DOHH2 (cell line): ENCODE measurements around the gene HYOU1.
"Not testable (repeated sequence)": the region's sequence is repeated elsewhere in the genome, so short reads cannot be mapped to it uniquely, and the experiment has no call there.

ENCODE experiments used
- H3F3A ChIP-seq: fragments of 200-600 bp; sonication (generic), shearing (Covaris generic); 2 replicates; pipeline ENCODE4 v1.6.0; 2016; ENCODE audit warnings: antibody characterized with exemption, mild to moderate bottlenecking; ENCODE audit not compliant: control insufficient read depth, insufficient read depth
- H3K27ac ChIP-seq: fragments of 200-600 bp; sonication (generic); 2 replicates; pipeline ENCODE4 v1.5.1; 2014; ENCODE audit warnings: low read depth, mild to moderate bottlenecking, low read length, moderate library complexity
- H3K27me3 ChIP-seq: fragments of 200-600 bp; sonication (generic); 2 replicates; pipeline ENCODE4 v1.6.1; 2014; ENCODE audit warnings: mild to moderate bottlenecking, low read length, mixed read lengths; ENCODE audit not compliant: control insufficient read depth
- H3K36me3 ChIP-seq: fragments of 200-600 bp; sonication (generic); 2 replicates; pipeline ENCODE4 v1.6.1; 2014; ENCODE audit warnings: mild to moderate bottlenecking, low read length, moderate library complexity, mixed read lengths; ENCODE audit not compliant: control insufficient read depth
- H3K4me1 ChIP-seq: fragments of 200-600 bp; sonication (generic); 2 replicates; pipeline ENCODE4 v1.6.1; 2014; ENCODE audit warnings: mild to moderate bottlenecking, low read length, mixed read lengths; ENCODE audit not compliant: control insufficient read depth
- H3K4me2 ChIP-seq: fragments of 200-600 bp; sonication (generic); 2 replicates; pipeline ENCODE4 v1.6.0; 2014; ENCODE audit warnings: mild to moderate bottlenecking, low read length, moderate library complexity
- H3K4me3 ChIP-seq: fragments of 200-600 bp; sonication (generic); 2 replicates; pipeline ENCODE4 v1.5.1; 2014; ENCODE audit warnings: mild to moderate bottlenecking, low read length, mixed read lengths
- H3K79me2 ChIP-seq: fragments of 200-600 bp; sonication (generic); 2 replicates; pipeline ENCODE4 v1.6.1; 2014; ENCODE audit warnings: mild to moderate bottlenecking, low read length, mixed read lengths; ENCODE audit not compliant: control insufficient read depth
- H3K9me2 ChIP-seq: fragments of 200-600 bp; sonication (generic); replicated peaks from 2 replicates; pipeline ENCODE4 v1.6.1; 2014; ENCODE audit warnings: mild to moderate bottlenecking, low read length, mixed read lengths; ENCODE audit not compliant: control insufficient read depth
- H3K9me3 ChIP-seq: fragments of 200-600 bp; sonication (generic); 2 replicates; pipeline ENCODE4 v1.6.1; 2014; ENCODE audit warnings: antibody characterized with exemption, low read length, mixed read lengths; ENCODE audit not compliant: control insufficient read depth, insufficient read depth
- H4K20me1 ChIP-seq: fragments of 200-600 bp; sonication (generic); 2 replicates; pipeline ENCODE4 v1.6.0; 2014; ENCODE audit warnings: low read depth, mild to moderate bottlenecking, antibody characterized with exemption, low read length, moderate library complexity; ENCODE audit not compliant: control insufficient read depth, insufficient read depth
- EZH2phosphoT487 ChIP-seq: fragments of 200-600 bp; sonication (generic); IDR thresholded peaks from 2 replicates; pipeline ENCODE4 v1.6.1; 2017; ENCODE audit warnings: borderline replicate concordance, mild to moderate bottlenecking, antibody characterized with exemption, low read length, moderate library complexity, mixed read lengths
- TF ChIP-seq, protein P1 (sequence below): fragments of 200-600 bp; sonication (generic); IDR thresholded peaks from one replicate; pipeline ENCODE4 v1.5.1; 2014; ENCODE audit warnings: antibody characterized with exemption, mild to moderate bottlenecking, low read depth, low read length; ENCODE audit not compliant: poor library complexity, severe bottlenecking

The HYOU1 gene, protein sequence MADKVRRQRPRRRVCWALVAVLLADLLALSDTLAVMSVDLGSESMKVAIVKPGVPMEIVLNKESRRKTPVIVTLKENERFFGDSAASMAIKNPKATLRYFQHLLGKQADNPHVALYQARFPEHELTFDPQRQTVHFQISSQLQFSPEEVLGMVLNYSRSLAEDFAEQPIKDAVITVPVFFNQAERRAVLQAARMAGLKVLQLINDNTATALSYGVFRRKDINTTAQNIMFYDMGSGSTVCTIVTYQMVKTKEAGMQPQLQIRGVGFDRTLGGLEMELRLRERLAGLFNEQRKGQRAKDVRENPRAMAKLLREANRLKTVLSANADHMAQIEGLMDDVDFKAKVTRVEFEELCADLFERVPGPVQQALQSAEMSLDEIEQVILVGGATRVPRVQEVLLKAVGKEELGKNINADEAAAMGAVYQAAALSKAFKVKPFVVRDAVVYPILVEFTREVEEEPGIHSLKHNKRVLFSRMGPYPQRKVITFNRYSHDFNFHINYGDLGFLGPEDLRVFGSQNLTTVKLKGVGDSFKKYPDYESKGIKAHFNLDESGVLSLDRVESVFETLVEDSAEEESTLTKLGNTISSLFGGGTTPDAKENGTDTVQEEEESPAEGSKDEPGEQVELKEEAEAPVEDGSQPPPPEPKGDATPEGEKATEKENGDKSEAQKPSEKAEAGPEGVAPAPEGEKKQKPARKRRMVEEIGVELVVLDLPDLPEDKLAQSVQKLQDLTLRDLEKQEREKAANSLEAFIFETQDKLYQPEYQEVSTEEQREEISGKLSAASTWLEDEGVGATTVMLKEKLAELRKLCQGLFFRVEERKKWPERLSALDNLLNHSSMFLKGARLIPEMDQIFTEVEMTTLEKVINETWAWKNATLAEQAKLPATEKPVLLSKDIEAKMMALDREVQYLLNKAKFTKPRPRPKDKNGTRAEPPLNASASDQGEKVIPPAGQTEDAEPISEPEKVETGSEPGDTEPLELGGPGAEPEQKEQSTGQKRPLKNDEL

DNA sequence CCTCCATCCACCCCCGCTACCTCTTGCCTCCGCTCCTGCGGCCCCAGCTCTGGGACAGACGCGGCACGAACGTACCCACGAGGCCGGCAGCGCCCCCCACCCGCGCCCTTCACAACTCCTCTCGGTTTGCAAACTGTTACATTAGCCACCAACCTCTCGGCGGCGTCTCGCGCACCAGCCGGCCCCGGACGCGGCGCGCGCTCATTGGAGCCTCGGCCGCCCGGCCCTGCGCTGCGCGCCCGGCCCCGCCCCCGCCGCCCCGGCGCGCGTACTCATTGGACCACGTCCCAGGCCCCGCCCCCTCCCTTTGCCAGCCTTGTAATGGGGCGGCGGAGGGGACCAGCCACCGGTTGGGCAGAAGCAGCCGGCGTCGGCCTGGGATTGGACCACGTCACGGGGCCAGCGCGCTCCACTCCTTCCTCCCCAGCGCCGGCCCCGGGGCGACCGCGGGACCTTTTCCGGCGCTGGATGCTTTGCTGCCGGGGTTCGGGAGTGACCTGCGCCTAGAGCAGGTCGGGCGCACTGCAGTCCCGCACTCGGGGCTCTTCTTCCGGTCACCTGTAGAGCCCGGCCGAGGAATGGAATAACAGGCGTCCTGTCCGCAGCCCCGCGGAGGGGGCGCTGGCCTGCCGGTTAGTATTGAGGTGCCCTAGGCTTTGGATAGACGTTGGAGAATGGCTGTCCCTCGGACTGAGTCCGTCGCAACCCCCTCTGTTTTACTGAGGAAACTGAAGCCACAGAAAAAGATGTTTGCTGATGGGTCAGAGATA lies at the start of gene HYOU1:
Gene HYOU1 (minus strand): TSS at position 206 of the 770 bp plus-strand sequence. CDS start 1,045 bp downstream, outside the sequence.
- TF ChIP-seq, protein P1, sequence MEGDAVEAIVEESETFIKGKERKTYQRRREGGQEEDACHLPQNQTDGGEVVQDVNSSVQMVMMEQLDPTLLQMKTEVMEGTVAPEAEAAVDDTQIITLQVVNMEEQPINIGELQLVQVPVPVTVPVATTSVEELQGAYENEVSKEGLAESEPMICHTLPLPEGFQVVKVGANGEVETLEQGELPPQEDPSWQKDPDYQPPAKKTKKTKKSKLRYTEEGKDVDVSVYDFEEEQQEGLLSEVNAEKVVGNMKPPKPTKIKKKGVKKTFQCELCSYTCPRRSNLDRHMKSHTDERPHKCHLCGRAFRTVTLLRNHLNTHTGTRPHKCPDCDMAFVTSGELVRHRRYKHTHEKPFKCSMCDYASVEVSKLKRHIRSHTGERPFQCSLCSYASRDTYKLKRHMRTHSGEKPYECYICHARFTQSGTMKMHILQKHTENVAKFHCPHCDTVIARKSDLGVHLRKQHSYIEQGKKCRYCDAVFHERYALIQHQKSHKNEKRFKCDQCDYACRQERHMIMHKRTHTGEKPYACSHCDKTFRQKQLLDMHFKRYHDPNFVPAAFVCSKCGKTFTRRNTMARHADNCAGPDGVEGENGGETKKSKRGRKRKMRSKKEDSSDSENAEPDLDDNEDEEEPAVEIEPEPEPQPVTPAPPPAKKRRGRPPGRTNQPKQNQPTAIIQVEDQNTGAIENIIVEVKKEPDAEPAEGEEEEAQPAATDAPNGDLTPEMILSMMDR: peak; percentile 50
- TF ChIP-seq EZH2phosphoT487: no peak
- Histone ChIP-seq H3K79me2 (peaks cover 37% of the 10 kb centered on the region), H3K27me3 (no peaks in the 10 kb centered on the region), H3K4me2 (peak within 1 kb of the TSS; percentile 92), H3K9me2 (no peaks in the 10 kb centered on the region), H3K9me3 (no peaks in the 10 kb centered on the region), H3K36me3 (peaks cover 42% of the 10 kb centered on the region), H3K27ac (peak within 1 kb of the TSS; percentile 62), H4K20me1 (peaks cover 8% of the 10 kb centered on the region; the same call in 1 of the 2 replicates), H3K4me3 (peak within 1 kb of the TSS; percentile 97), H3K4me1 (peaks cover 17% of the 10 kb centered on the region), H3F3A (no peaks in the 10 kb centered on the region)

DNA sequence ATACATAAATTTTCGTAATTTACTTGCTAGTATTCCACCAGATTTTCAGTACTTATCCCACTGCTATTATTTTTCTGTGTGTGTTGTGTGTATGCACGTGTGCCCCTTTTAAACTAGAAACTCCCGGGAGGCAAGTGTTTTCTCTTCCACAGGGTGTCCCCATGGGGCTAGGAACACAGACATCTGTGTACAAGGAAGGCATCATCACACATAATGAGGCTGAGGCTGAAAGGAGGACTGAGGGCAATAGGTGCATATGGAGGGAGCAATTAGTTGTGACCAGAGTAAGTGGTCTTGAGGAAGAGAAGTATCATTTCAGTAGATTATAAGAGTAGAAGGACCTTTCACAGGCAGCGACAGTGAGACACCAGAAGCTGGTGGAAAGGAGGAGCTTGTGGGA lies 46.8 kb upstream of the HYOU1 start:
- Histone ChIP-seq H3K9me2 (no peaks in the 10 kb centered on the region), H3K4me1 (peaks cover 61% of the 10 kb centered on the region), H3K4me2 (peak overlapping the region; percentile 94), H3F3A (peaks cover 16% of the 10 kb centered on the region), H3K27me3 (no peaks in the 10 kb centered on the region), H3K79me2 (peaks cover 49% of the 10 kb centered on the region), H4K20me1 (no peaks in the 10 kb centered on the region), H3K9me3 (no peaks in the 10 kb centered on the region), H3K36me3 (peaks cover 13% of the 10 kb centered on the region), H3K27ac (no peak overlapping the region), H3K4me3 (no peak overlapping the region)
- no peak for TF ChIP-seq EZH2phosphoT487
- TF ChIP-seq, protein P1: peak; percentile 39

DNA sequence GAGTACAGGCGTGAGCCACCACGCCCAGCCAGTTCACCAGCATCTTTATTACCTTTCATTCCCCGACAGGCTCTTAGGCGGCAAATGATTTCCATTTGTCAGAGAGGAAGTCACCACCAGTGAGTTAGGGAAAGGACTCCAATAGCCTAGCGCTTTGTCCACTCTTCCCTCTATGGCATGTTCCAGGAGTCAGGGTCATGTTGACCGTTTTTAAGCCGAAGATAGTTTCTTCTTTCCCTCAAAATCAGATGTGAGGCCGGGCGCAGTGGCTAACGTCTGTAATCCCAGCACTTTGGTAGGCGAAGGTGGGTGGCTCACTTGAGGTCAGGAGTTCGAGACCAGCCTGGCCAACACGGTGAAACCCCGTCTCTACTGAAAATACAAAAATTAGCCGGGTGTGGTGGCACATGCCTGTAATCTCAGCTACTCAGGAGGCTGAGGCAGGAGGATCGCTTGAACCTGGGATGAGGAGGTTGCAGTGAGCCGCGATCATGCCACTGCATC lies 46.2 kb upstream of the HYOU1 start:
- peak overlapping the region; percentile 83 for H3K4me3 ChIP-seq
- H3K27me3 ChIP-seq, H3K9me3 ChIP-seq, H3K9me2 ChIP-seq, H4K20me1 ChIP-seq: not testable (repeated sequence)
- peaks cover 18% of the 10 kb centered on the region for H3K36me3 ChIP-seq
- H3K27ac ChIP-seq: peak overlapping the region; percentile 75; the same call in 1 of the 2 replicates
- H3K4me1 ChIP-seq: peaks cover 61% of the 10 kb centered on the region
- H3F3A ChIP-seq: peaks cover 20% of the 10 kb centered on the region
- peaks cover 49% of the 10 kb centered on the region for H3K79me2 ChIP-seq
- peak overlapping the region; percentile 94 for H3K4me2 ChIP-seq
